IPS-NIHi7 (cell line): ENCODE results near the gene PGLYRP2.
A peak's percentile ranks its signal among the peaks of the same experiment; 100 is the strongest.

Experiments
- DNase-seq: peaks from one replicate; pipeline ENCODE4 v3.0.0; 2012; ENCODE audit warnings: mixed read lengths; ENCODE audit errors: extremely low spot score

PGLYRP2 gene

GRCh38 chr19:15439821-15440641 is 39.3 kb downstream of the PGLYRP2 start:
- no peak for DNase-seq

- DNase-seq, result no peak
Observed at GRCh38 chr19:15439078-15439799, 40.1 kb downstream of the PGLYRP2 start.

- no peak for DNase-seq
Observed at GRCh38 chr19:15438577-15438976, 40.7 kb downstream of the PGLYRP2 start.

- no peak for DNase-seq
Observed at GRCh38 chr19:15438124-15438496, 41.2 kb downstream of the PGLYRP2 start.

- DNase-seq, result no peak
Observed at GRCh38 chr19:15437355-15438123, 41.8 kb downstream of the PGLYRP2 start.

- no peak for DNase-seq
Observed at GRCh38 chr19:15436826-15437110, 42.5 kb downstream of the PGLYRP2 start.

DNA sequence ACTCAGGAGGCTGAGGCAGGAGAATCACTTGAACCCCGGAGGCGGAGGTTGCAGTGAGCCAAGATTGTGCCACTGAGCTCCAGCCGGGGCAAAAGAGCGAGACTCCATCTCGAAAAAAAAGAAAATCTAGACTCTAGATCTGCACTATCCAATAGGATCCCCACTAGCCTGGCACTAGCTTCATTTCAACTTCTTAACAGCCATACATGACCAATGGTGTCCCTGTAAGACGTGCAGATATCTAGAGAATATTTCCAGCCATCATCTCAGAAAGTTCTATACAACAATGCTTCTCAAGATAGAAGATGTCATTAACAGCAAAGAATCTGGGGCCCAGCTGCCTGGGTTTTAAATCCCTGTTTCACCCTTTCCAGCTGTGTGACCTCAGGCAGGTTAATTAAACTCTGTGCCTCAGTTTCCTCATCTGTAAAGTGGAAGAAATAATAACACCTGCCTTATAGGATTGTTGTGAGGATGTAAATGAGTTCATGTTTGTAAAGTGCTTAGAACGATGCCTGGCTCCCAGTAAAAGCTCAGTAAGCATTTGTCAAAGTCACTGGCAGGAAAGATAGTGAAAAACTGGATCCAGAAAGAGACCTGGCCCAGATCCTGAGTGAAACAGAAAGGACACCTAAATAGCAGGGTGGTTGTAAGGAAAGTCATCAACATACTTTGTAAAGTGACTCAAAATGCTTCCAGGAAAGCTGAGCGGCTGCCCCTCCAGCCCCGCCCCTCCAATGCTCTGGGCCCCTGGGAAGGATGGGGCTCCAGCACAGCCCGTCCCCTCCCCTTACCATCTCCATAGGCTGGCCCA is 43.1 kb downstream of the PGLYRP2 start:
- no peak for DNase-seq

GRCh38 chr19:15433519-15434069 is 45.7 kb downstream of the PGLYRP2 start:
- no peak for DNase-seq

DNA sequence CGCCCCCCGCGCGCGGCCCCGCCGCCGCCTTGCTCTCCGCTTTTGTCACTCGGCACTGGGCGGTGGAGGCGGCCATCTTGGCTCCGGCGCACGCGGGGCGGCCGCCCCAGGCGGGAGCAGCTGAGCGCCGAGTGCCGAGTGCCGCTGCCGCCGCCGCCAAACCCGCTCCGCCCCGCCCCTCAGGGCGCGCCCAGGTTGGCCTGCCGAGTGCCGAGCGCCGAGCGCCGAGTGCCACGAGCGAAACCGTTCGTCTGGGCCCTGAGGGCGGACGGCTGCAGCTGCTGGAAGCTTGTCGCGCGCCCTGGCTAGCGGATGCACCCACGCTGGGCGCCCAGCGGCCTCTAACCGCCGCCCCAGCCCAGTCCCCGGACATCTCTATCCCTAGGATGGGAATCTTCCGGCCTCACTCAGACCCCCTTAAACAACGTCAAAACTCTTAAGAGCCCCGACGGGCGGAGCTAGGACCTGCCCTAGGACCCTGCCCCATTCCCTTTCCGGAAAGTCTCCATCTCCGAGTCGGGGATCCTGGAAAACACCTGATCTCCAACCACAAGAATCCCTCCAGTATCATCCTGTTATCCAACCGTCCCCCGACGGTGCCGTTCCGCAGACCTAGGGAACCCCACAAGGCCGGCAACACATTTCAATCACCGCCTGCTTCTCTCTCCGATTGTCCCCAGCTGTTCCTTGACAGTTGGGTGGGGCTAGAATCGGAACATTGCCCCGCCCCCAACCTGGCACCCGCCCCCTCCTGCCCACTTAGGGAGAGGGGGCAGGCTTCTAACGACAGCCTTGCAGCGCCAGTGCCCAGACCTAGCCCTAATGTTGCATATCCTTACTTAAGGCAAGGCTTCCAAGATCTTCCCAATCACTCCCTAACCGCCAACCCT is 46.4 kb downstream of the PGLYRP2 start:
- DNase-seq, result peak; percentile 98

DNA sequence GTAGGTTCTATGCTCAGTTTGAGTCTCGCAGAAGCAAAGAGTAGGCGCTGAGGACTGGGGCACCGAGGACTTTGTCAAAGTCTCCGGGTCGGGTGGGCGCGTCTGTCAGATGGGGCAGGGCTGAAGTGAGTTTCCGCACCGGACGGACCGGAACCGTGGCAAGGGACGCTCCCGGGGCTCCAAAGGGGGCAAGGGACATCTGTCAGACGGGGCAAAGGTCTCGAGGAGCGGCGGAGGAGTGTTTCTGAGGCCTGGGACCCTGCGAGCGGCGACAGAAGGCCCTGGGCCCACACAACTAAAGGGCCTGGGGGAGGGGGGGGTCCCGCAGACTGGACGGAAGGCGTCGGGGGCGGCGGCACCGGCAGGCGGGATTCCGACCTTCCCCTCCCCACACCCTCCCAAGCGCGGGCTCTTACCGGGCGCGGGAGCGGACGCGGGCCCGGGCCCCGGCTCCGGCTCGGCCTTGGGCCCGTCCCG is 47.2 kb downstream of the PGLYRP2 start:
- peak; percentile 52 for DNase-seq

GRCh38 chr19:15431396-15432017 is 47.8 kb downstream of the PGLYRP2 start:
- DNase-seq, result no peak

DNA sequence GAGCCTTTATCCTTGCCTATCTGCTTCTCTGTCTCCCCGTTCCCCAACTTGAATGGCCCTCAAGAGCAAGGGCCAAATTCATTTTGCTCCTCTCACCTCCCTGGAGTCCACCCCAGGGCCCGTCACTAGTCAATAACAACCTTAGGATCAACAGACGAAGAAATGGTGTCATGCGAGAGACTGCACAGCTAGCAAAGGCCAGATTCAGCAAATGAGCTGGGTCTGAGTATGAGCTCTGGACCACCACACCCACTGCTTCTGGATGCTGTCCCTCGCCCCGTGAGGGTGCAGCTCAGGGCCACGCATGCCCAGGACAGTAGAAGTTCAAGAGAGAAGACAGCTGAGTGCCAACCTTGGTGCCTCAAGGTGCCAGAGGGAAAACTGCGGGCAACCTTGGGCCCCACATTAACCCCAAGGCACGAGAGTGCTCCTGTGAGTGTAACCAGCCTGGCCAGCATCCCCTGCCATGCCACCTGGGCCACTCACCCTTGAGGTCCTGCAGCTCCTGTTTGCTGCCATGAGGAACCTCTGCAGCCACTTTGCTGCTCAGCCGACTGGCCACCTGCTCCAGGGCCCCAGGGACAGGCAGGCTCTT is 48.7 kb downstream of the PGLYRP2 start:
- DNase-seq, result no peak

GRCh38 chr19:15429825-15430467 is 49.4 kb downstream of the PGLYRP2 start:
- DNase-seq, result no peak

- no peak for DNase-seq
Observed at GRCh38 chr19:15428956-15429824, 50.1 kb downstream of the PGLYRP2 start.

- DNase-seq, result no peak
Observed at GRCh38 chr19:15427991-15428471, 51.3 kb downstream of the PGLYRP2 start.

DNA sequence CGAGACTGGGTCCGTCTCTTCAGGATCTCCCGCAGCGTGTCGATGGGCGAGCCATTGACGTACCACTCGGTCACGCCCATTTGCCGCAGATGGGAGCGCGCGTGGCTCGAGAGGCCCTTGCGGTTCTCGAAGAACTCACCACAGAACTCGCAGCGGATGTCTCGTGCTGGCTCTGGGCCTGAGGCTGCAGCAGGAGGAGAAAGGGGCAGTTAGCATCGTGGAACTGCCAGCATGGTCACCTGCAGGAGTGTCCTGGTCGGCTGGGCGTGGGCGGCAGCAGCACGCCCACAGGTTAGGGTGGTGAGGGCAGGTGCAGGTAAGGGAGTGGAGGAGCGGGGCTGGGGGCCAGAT is 52.0 kb downstream of the PGLYRP2 start:
- DNase-seq, result no peak

DNA sequence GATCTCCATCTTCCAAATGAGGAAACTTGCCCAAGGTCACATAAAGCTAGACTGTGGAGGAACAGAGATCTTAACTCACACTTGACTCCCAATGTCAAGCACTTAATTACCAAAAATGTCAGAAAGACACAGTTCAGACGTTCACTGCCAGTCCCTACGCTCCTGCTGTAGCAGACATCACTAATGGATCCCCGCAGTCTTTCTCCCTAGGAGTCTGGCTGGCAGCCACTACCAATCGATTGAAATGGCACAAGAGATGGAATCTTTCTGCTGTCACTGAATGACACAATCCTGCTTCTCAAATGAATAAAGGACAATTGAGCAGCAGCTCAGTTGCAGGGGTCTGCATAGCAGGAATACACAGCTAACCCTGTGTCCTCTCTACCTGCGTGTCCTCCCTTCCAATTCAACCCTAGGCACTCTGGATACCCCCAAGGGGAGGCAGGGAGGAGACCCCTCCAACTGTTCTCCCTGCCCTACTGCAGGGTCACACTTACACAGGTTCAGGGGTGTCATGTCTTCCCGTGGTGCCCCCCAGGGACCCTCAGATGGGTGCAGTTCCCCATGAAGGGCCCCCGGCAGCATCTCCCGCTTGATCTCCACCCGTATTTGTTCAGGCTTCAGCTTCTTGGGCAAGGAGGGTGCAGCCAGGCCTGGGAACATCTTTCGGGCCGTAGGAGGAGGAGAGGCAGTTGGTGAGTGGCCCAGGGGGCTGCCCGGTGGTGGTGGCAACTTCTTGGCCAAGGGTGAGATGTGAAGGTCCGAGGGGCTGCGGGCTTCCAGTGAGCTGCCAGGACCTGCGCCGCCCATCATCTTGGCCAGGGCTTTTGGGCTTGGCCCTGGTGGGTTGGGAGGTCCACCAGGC is 52.6 kb downstream of the PGLYRP2 start:
- no peak for DNase-seq
